ENCODE results near the gene EGFR.

EGFR gene

DNA sequence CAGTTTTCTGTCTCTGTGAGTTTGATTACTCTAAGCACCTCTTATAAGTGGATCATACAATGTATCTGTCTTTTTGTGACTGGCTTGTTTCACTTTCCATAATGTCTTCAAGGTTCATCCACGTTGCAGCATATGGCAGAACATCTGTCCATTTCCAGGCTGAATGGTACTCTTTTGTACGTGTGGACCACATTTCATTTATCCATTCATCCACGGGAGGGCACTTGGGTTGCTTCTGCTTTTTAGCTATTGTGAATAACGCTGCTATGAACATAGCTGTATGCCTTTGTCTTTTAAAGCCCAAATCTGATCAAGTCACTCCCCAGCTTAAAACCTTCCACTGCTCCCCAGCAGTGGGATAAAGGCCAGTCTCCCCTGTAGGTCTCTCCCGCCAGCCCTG, 31.5 kb downstream of the EGFR start:
- DNase-seq (no peak), ATAC-seq (ENCODE audit: insufficient read depth, low read depth) (no peak)
- H3K79me2 ChIP-seq (ENCODE audit: insufficient read depth, low read length), result no peaks in the 10 kb centered on the region
- no peak overlapping the region for H3K9ac ChIP-seq (ENCODE audit: low read depth, low read length)
- H3K27me3 ChIP-seq (ENCODE audit: insufficient read depth, low read length, poor library complexity), result no peaks in the 10 kb centered on the region
- H3K4me3 ChIP-seq (ENCODE audit: low read depth in 1 of 2, low read length in 2 of 2), result no peak overlapping the region
- no peak overlapping the region for H2AFZ ChIP-seq (ENCODE audit: low read depth, low read length)
- H3K4me2 ChIP-seq (ENCODE audit: insufficient read depth, low read length), result no peak overlapping the region
- no peak for TF ChIP-seq EZH2 (IDR thresholded peaks at IDR 0.05; ENCODE audit: borderline replicate concordance, low read depth, low read length, severe bottlenecking)
- TF ChIP-seq, protein P1, sequence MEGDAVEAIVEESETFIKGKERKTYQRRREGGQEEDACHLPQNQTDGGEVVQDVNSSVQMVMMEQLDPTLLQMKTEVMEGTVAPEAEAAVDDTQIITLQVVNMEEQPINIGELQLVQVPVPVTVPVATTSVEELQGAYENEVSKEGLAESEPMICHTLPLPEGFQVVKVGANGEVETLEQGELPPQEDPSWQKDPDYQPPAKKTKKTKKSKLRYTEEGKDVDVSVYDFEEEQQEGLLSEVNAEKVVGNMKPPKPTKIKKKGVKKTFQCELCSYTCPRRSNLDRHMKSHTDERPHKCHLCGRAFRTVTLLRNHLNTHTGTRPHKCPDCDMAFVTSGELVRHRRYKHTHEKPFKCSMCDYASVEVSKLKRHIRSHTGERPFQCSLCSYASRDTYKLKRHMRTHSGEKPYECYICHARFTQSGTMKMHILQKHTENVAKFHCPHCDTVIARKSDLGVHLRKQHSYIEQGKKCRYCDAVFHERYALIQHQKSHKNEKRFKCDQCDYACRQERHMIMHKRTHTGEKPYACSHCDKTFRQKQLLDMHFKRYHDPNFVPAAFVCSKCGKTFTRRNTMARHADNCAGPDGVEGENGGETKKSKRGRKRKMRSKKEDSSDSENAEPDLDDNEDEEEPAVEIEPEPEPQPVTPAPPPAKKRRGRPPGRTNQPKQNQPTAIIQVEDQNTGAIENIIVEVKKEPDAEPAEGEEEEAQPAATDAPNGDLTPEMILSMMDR (IDR thresholded peaks at IDR 0.05; ENCODE audit: borderline replicate concordance, extremely low read depth, low read length, poor library complexity, severe bottlenecking), result no peak
- no peaks in the 10 kb centered on the region for H3K4me1 ChIP-seq (ENCODE audit: insufficient read depth, low read length)
- H3K9me3 ChIP-seq (ENCODE audit: insufficient read depth, low read length, severe bottlenecking), result no peaks in the 10 kb centered on the region
- H3K27ac ChIP-seq (ENCODE audit: low read length), result no peak overlapping the region
- no peaks in the 10 kb centered on the region for H4K20me1 ChIP-seq (ENCODE audit: insufficient read depth, low read length)
- H3K36me3 ChIP-seq (ENCODE audit: insufficient read depth, low read length), result no peaks in the 10 kb centered on the region

DNA sequence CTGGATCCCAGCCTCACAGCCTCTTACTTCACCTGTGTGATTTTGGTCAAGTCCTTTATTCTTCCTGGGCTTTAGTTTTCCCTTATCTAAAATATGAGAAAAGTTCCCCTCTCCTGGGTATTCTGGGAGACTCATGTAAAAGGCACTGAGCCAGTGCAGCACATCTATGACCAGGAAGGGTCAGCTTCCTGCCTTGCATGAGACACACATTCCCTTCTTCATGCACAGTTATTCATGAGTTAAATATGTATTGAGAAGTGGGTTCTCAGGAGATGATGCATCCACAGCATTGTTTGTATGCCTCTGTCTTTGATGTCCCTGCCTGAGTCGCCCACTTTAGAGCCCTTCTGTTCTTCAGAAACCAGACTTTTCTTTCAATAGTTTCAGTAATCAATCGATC, 33.3 kb downstream of the EGFR start:
- H3K36me3 ChIP-seq (ENCODE audit: insufficient read depth, low read length), result no peaks in the 10 kb centered on the region
- no peak overlapping the region for H2AFZ ChIP-seq (ENCODE audit: low read depth, low read length)
- DNase-seq, result no peak
- no peaks in the 10 kb centered on the region for H3K4me1 ChIP-seq (ENCODE audit: insufficient read depth, low read length)
- ATAC-seq (ENCODE audit: insufficient read depth, low read depth), result no peak
- no peaks in the 10 kb centered on the region for H3K9me3 ChIP-seq (ENCODE audit: insufficient read depth, low read length, severe bottlenecking)
- peaks cover 2% of the 10 kb centered on the region for H3K27me3 ChIP-seq (ENCODE audit: insufficient read depth, low read length, poor library complexity)
- H3K4me3 ChIP-seq (ENCODE audit: low read depth in 1 of 2, low read length in 2 of 2), result no peak overlapping the region
- H3K4me2 ChIP-seq (ENCODE audit: insufficient read depth, low read length), result no peak overlapping the region
- no peak overlapping the region for H3K27ac ChIP-seq (ENCODE audit: low read length)
- TF ChIP-seq EZH2 (IDR thresholded peaks at IDR 0.05; ENCODE audit: borderline replicate concordance, low read depth, low read length, severe bottlenecking), result no peak
- TF ChIP-seq, protein P1 (IDR thresholded peaks at IDR 0.05; ENCODE audit: borderline replicate concordance, extremely low read depth, low read length, poor library complexity, severe bottlenecking), result no peak
- H3K79me2 ChIP-seq (ENCODE audit: insufficient read depth, low read length), result no peaks in the 10 kb centered on the region
- no peak overlapping the region for H3K9ac ChIP-seq (ENCODE audit: low read depth, low read length)
- no peaks in the 10 kb centered on the region for H4K20me1 ChIP-seq (ENCODE audit: insufficient read depth, low read length)

DNA sequence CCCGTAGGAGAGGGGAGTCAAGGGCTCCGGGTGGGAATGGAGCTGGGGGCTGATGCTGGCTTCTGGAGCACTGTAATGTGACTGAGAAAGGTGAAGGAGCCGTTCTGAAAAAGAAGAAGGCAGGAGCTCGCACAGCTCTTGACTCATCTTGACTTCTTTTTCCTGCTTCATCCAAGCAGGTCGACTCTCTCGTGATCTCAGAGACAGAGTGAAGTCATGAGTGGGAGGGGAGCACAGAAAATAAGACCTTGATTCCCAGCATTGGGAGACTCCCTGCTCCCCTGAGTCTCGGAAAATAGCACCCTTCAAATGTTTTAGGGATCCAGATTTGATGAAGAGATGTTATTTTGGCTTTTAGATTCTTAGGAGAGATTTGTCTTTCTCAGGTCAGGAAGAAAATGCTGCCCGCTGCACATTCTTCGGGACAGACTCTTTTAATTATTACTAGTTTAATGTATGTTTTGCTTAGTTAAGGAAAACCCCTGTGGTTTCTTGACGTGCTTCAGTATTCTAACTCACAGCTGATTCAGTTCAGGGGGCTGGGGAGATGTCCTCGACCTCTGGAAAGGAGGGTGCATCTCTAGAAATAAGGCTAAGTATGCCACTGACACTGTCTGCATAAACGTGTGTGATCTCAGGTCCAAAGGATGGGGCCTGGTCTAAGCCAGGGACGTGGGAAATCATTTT, 34.1 kb downstream of the EGFR start:
- H4K20me1 ChIP-seq (ENCODE audit: insufficient read depth, low read length), result no peaks in the 10 kb centered on the region
- no peak overlapping the region for H3K27ac ChIP-seq (ENCODE audit: low read length)
- H3K79me2 ChIP-seq (ENCODE audit: insufficient read depth, low read length), result no peaks in the 10 kb centered on the region
- no peak overlapping the region for H2AFZ ChIP-seq (ENCODE audit: low read depth, low read length)
- TF ChIP-seq, protein P1 (IDR thresholded peaks at IDR 0.05; ENCODE audit: borderline replicate concordance, extremely low read depth, low read length, poor library complexity, severe bottlenecking), result no peak
- TF ChIP-seq EZH2 (IDR thresholded peaks at IDR 0.05; ENCODE audit: borderline replicate concordance, low read depth, low read length, severe bottlenecking), result no peak
- H3K27me3 ChIP-seq (ENCODE audit: insufficient read depth, low read length, poor library complexity), result peaks cover 2% of the 10 kb centered on the region
- no peak overlapping the region for H3K9ac ChIP-seq (ENCODE audit: low read depth, low read length)
- no peaks in the 10 kb centered on the region for H3K9me3 ChIP-seq (ENCODE audit: insufficient read depth, low read length, severe bottlenecking)
- no peak overlapping the region for H3K4me3 ChIP-seq (ENCODE audit: low read depth in 1 of 2, low read length in 2 of 2)
- H3K36me3 ChIP-seq (ENCODE audit: insufficient read depth, low read length), result no peaks in the 10 kb centered on the region
- H3K4me1 ChIP-seq (ENCODE audit: insufficient read depth, low read length), result no peaks in the 10 kb centered on the region
- no peak overlapping the region for H3K4me2 ChIP-seq (ENCODE audit: insufficient read depth, low read length)
- DNase-seq, result no peak
- no peak for ATAC-seq (ENCODE audit: insufficient read depth, low read depth)
